Gastrocnemius medialis (tissue), 4 donors: ENCODE measurements around the gene MX2. TPM values are rescaled to one million over a fixed set of nuclear protein-coding genes. Genes with fewer than 3 reads are reported as not detected.
A peak's percentile ranks its signal among the peaks of the same experiment; 100 is the strongest.
"Not testable (repeated sequence)": the region's sequence is repeated elsewhere in the genome, so short reads cannot be mapped to it uniquely, and the experiment has no call there.

ENCODE experiments used
- ATAC-seq, 2 donors: fragments of 150-250 bp; one replicate each; pipeline ENCODE4 v1.9.1; 2016
- DNase-seq, 2 donors: peaks; one replicate each; pipeline ENCODE4 v3.0.0-alpha.2; 2019
- H3K27ac ChIP-seq, 4 donors: fragments of 200-600 bp; sonication (generic); 1 replicate in 1 of 4; 2 replicates in 3 of 4; pipeline ENCODE4 v1.5.1; 2016 to 2018; ENCODE audit warnings: mild to moderate bottlenecking in 2 of 4, moderate library complexity in 1 of 4
- H3K27me3 ChIP-seq, 3 donors: fragments of 200-600 bp; sonication (generic) in 2 of 3; 1 replicate in 1 of 3; 2 replicates in 2 of 3; pipeline versions ENCODE4 v1.5.1 to v1.6.0; 2016 to 2019; ENCODE audit warnings: mild to moderate bottlenecking in 1 of 3, moderate library complexity in 1 of 3
- H3K36me3 ChIP-seq, 2 donors: fragments of 200-600 bp; sonication (generic) in 1 of 2; one replicate each; pipeline ENCODE4 v1.5.1; 2017 to 2018
- H3K4me1 ChIP-seq, 2 donors: fragments of 200-600 bp; sonication (generic) in 1 of 2; one replicate each; pipeline ENCODE4 v1.5.1; 2016 to 2017; ENCODE audit warnings: mild to moderate bottlenecking in 2 of 2
- H3K4me3 ChIP-seq, 4 donors: fragments of 200-600 bp; sonication (generic) in 3 of 4; 1 replicate in 1 of 4; 2 replicates in 3 of 4; pipeline ENCODE4 v1.5.1; 2016 to 2019; ENCODE audit warnings: mild to moderate bottlenecking in 2 of 4
- H3K9me3 ChIP-seq, 3 donors: fragments of 200-600 bp; sonication (generic) in 2 of 3; 1 replicate in 1 of 3; 2 replicates in 2 of 3; pipeline ENCODE4 v1.5.1; 2016 to 2019
- POLR2A ChIP-seq, 2 donors: fragments of 450-650 bp; IDR thresholded peaks; one replicate each; pipeline ENCODE4 v1.6.1; 2017; ENCODE audit warnings: antibody characterized with exemption in 2 of 2, mild to moderate bottlenecking in 2 of 2, moderate library complexity in 2 of 2
- in situ Hi-C, 4 donors: fragments of 200-750 bp; cut with MboI; loops; one replicate each; pipeline versions ENCODE4 v1.15.0 to v1.8.0; 2017; ENCODE audit warnings: low sequenced_read_pairs in 4 of 4
- intact Hi-C: fragments of 100-400 bp; cut with DNase I; formaldehyde crosslinking; loops from one replicate; pipeline ENCODE4 v1.15.1; 2023; ENCODE audit warnings: low total_unique reads
- total RNA-seq, 4 donors: library from RNA; depleted of rRNA; stranded (reverse); fragments of >200 nt; gene quantifications; one replicate each; pipeline versions ENCODE4 v1.1.0 to v1.2.3, GENCODE V29; 2016
- TF ChIP-seq, protein P1 (sequence below), 5 experiments: fragments of 450-650 bp in 3 of 5; fragments of 200-600 bp in 2 of 5; sonication (generic) in 2 of 5; IDR thresholded peaks in 4 of 5; conservative IDR thresholded peaks in 1 of 5; 1 replicate in 4 of 5; 2 replicates in 1 of 5; pipeline ENCODE4 v1.5.1; 2016 to 2019; ENCODE audit warnings: antibody characterized with exemption in 5 of 5, mild to moderate bottlenecking in 3 of 5, moderate library complexity in 3 of 5

MX2 gene
- total RNA-seq, 4 donors from 2014 or later = 1.1 to 6.8 (median 2.2) TPM

GRCh38 chr21:41419921-41420862, 58.4 kb downstream of the MX2 start:
- ATAC-seq (peak; percentile 87 to 94), DNase-seq (peak; percentile 52 to 60)
- H3K27ac ChIP-seq = peak overlapping the region; percentile 74 to 81 (median 76)
- H3K4me1 ChIP-seq = no peaks in the 10 kb centered on the region
- intact Hi-C loops (no loop called here), in situ Hi-C loops (no loop called here)
- TF ChIP-seq, protein P1, sequence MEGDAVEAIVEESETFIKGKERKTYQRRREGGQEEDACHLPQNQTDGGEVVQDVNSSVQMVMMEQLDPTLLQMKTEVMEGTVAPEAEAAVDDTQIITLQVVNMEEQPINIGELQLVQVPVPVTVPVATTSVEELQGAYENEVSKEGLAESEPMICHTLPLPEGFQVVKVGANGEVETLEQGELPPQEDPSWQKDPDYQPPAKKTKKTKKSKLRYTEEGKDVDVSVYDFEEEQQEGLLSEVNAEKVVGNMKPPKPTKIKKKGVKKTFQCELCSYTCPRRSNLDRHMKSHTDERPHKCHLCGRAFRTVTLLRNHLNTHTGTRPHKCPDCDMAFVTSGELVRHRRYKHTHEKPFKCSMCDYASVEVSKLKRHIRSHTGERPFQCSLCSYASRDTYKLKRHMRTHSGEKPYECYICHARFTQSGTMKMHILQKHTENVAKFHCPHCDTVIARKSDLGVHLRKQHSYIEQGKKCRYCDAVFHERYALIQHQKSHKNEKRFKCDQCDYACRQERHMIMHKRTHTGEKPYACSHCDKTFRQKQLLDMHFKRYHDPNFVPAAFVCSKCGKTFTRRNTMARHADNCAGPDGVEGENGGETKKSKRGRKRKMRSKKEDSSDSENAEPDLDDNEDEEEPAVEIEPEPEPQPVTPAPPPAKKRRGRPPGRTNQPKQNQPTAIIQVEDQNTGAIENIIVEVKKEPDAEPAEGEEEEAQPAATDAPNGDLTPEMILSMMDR (IDR thresholded peaks at IDR 0.05 in 4 of 5, conservative IDR thresholded peaks at IDR 0.05 in 1 of 5) = no peak
- TF ChIP-seq POLR2A (IDR thresholded peaks at IDR 0.05) = peak in 1 of 2 donors; percentile 35
- H3K4me3 ChIP-seq = peak overlapping the region; percentile 58 to 80 (median 72)
- no peaks in the 10 kb centered on the region for H3K9me3 ChIP-seq
- H3K27me3 ChIP-seq = no peaks in the 10 kb centered on the region
- H3K36me3 ChIP-seq = no peaks in the 10 kb centered on the region

GRCh38 chr21:41420998-41421397, 59.2 kb downstream of the MX2 start:
- H3K27me3 ChIP-seq, in situ Hi-C loops, intact Hi-C loops, ATAC-seq, H3K9me3 ChIP-seq, DNase-seq, H3K36me3 ChIP-seq, H3K4me1 ChIP-seq: not testable (repeated sequence)
- peak overlapping the region; percentile 58 to 80 (median 72) for H3K4me3 ChIP-seq
- peak overlapping the region; percentile 74 to 81 (median 76) for H3K27ac ChIP-seq

GRCh38 chr21:41422546-41423304, 60.9 kb downstream of the MX2 start:
- Histone ChIP-seq H3K27me3 (peaks cover 2 to 9% (median 7%) of the 10 kb centered on the region in 3 donors), H3K9me3 (no peaks in the 10 kb centered on the region), H3K36me3 (no peaks in the 10 kb centered on the region), H3K4me3 (no peak overlapping the region), H3K27ac (peak overlapping the region in 1 of 4 donors; percentile 20), H3K4me1 (peaks cover 0 to 6% of the 10 kb centered on the region in 2 donors)
- no peak for TF ChIP-seq POLR2A (IDR thresholded peaks at IDR 0.05)
- TF ChIP-seq, protein P1 (IDR thresholded peaks at IDR 0.05 in 4 of 5, conservative IDR thresholded peaks at IDR 0.05 in 1 of 5) = no peak
- DNase-seq = no peak
- in situ Hi-C loops (no loop called here), intact Hi-C loops (no loop called here)
- no peak for ATAC-seq

DNA sequence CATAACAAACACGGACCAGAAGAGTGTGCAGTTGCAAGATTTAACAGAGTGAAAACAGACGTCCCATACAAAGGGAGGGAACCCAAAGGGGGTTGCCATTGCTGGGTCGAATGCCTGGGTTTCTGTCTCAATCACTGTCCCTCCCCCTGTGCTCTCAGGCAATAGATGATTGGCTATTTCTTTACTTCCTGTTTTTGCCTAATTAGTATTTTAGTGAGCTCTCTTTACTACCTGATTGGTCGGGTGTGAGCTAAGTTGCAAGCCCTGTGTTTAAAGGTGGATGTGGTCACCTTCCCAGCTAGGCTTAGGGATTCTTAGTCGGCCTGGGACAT, 61.4 kb downstream of the MX2 start:
- intact Hi-C loops, ATAC-seq, in situ Hi-C loops, H3K4me1 ChIP-seq, H3K36me3 ChIP-seq, H3K4me3 ChIP-seq, H3K9me3 ChIP-seq, H3K27ac ChIP-seq, H3K27me3 ChIP-seq, DNase-seq: not testable (repeated sequence)

- ATAC-seq (no peak), DNase-seq (no peak)
- intact Hi-C loops = loop anchor here (5.0 kb wide), 1 partner anchor 63 kb away; the partner anchor contains the start of gene MX2
- Histone ChIP-seq H3K4me1 (peaks cover 0 to 6% of the 10 kb centered on the region in 2 donors), H3K36me3 (no peaks in the 10 kb centered on the region), H3K9me3 (no peaks in the 10 kb centered on the region), H3K4me3 (peak overlapping the region; percentile 56 to 76 (median 65)), H3K27me3 (peaks cover 2 to 9% (median 7%) of the 10 kb centered on the region in 3 donors), H3K27ac (peak overlapping the region; percentile 16 to 76 (median 70))
- in situ Hi-C loops = no loop called here
- TF ChIP-seq POLR2A (IDR thresholded peaks at IDR 0.05) = no peak
- TF ChIP-seq, protein P1 (IDR thresholded peaks at IDR 0.05 in 4 of 5, conservative IDR thresholded peaks at IDR 0.05 in 1 of 5) = no peak
Observed at GRCh38 chr21:41425588-41425953, 63.7 kb downstream of the MX2 start.
